HEK293 (cell line): Measurements from ENCODE around the gene PPP1R1C.
A peak's percentile ranks its signal among the peaks of the same experiment; 100 is the strongest.

Source experiments
- GLI4 ChIP-seq: fragments of 450-650 bp; formaldehyde crosslinking; IDR thresholded peaks from 2 replicates; pipeline ENCODE4 v1.5.1; 2016; ENCODE audit warnings: missing biosample characterization, missing genetic modification characterization
- PRDM1 ChIP-seq: fragments of 450-650 bp; formaldehyde crosslinking; IDR thresholded peaks from 2 replicates; pipeline ENCODE4; 2016; ENCODE audit warnings: missing biosample characterization, missing genetic modification characterization
- REPIN1 ChIP-seq: fragments of 450-650 bp; formaldehyde crosslinking; IDR thresholded peaks from 2 replicates; pipeline ENCODE4 v1.5.1; 2017; ENCODE audit warnings: missing biosample characterization, missing genetic modification characterization, low read depth
- SP7 ChIP-seq: fragments of 450-650 bp; formaldehyde crosslinking; IDR thresholded peaks from 2 replicates; pipeline ENCODE4 v1.5.1; 2016; ENCODE audit warnings: missing biosample characterization, missing genetic modification characterization
- WT1 ChIP-seq: fragments of 450-650 bp; formaldehyde crosslinking; IDR thresholded peaks from 2 replicates; pipeline ENCODE4 v1.5.1; 2016; ENCODE audit warnings: missing biosample characterization, missing genetic modification characterization
- YY1 ChIP-seq: fragments of 450-650 bp; formaldehyde crosslinking; IDR thresholded peaks from 2 replicates; pipeline ENCODE4 v1.5.1; 2018; ENCODE audit warnings: missing biosample characterization, missing genetic modification characterization
- ZBTB21 ChIP-seq: fragments of 450-650 bp; formaldehyde crosslinking; IDR thresholded peaks from 2 replicates; pipeline ENCODE4 v1.5.1; 2017; ENCODE audit warnings: missing biosample characterization, missing genetic modification characterization
- ZFP3 ChIP-seq: fragments of 450-650 bp; formaldehyde crosslinking; IDR thresholded peaks from 2 replicates; pipeline ENCODE4 v1.5.1; 2016; ENCODE audit warnings: low read depth, missing biosample characterization, missing genetic modification characterization
- ZFP37 ChIP-seq: fragments of 450-650 bp; formaldehyde crosslinking; IDR thresholded peaks from 2 replicates; pipeline ENCODE4 v1.5.1; 2016; ENCODE audit warnings: missing biosample characterization, missing genetic modification characterization
- ZIC2 ChIP-seq: fragments of 450-650 bp; formaldehyde crosslinking; IDR thresholded peaks from 2 replicates; pipeline ENCODE4 v1.5.1; 2016; ENCODE audit warnings: missing biosample characterization, missing genetic modification characterization
- ZNF112 ChIP-seq: fragments of 450-650 bp; formaldehyde crosslinking; IDR thresholded peaks from 2 replicates; pipeline ENCODE4 v1.5.0; 2017; ENCODE audit warnings: missing biosample characterization, missing genetic modification characterization
- ZNF114 ChIP-seq: fragments of 450-650 bp; formaldehyde crosslinking; IDR thresholded peaks from 2 replicates; pipeline ENCODE4 v1.5.0; 2017; ENCODE audit warnings: missing biosample characterization, missing genetic modification characterization
- ZNF138 ChIP-seq: fragments of 450-650 bp; formaldehyde crosslinking; IDR thresholded peaks from 2 replicates; pipeline ENCODE4 v1.5.1; 2016; ENCODE audit warnings: missing biosample characterization, missing genetic modification characterization, borderline replicate concordance
- ZNF146 ChIP-seq: fragments of 450-650 bp; formaldehyde crosslinking; IDR thresholded peaks from 2 replicates; pipeline ENCODE4 v1.5.1; 2016; ENCODE audit warnings: missing biosample characterization, missing genetic modification characterization
- ZNF223 ChIP-seq: fragments of 450-650 bp; formaldehyde crosslinking; IDR thresholded peaks from 2 replicates; pipeline ENCODE4 v1.5.1; 2016; ENCODE audit warnings: missing biosample characterization, missing genetic modification characterization
- ZNF23 ChIP-seq: fragments of 450-650 bp; formaldehyde crosslinking; IDR thresholded peaks from 2 replicates; pipeline ENCODE4 v1.5.1; 2016; ENCODE audit warnings: missing biosample characterization, missing genetic modification characterization, borderline replicate concordance
- ZNF248 ChIP-seq: fragments of 450-650 bp; formaldehyde crosslinking; IDR thresholded peaks from 2 replicates; pipeline ENCODE4 v1.5.1; 2017; ENCODE audit warnings: missing biosample characterization, missing genetic modification characterization
- ZNF292 ChIP-seq: fragments of 450-650 bp; formaldehyde crosslinking; IDR thresholded peaks from 2 replicates; pipeline ENCODE4 v1.5.1; 2016; ENCODE audit warnings: low read depth, missing biosample characterization, missing genetic modification characterization, borderline replicate concordance
- ZNF350 ChIP-seq: fragments of 450-650 bp; formaldehyde crosslinking; IDR thresholded peaks from 2 replicates; pipeline ENCODE4 v1.5.0; 2017; ENCODE audit warnings: missing biosample characterization, mild to moderate bottlenecking, missing genetic modification characterization
- ZNF473 ChIP-seq: fragments of 450-650 bp; formaldehyde crosslinking; IDR thresholded peaks from 2 replicates; pipeline ENCODE4 v1.5.1; 2017; ENCODE audit warnings: missing biosample characterization, missing genetic modification characterization
- ZNF548 ChIP-seq: fragments of 450-650 bp; formaldehyde crosslinking; IDR thresholded peaks from 2 replicates; pipeline ENCODE4 v1.5.1; 2016; ENCODE audit warnings: missing biosample characterization, missing genetic modification characterization
- ZNF629 ChIP-seq: fragments of 450-650 bp; formaldehyde crosslinking; IDR thresholded peaks from 2 replicates; pipeline ENCODE4 v1.5.1; 2017; ENCODE audit warnings: missing biosample characterization, missing genetic modification characterization
- ZNF701 ChIP-seq: fragments of 450-650 bp; formaldehyde crosslinking; IDR thresholded peaks from 2 replicates; pipeline ENCODE4 v1.5.1; 2016; ENCODE audit warnings: missing biosample characterization, missing genetic modification characterization
- ZNF768 ChIP-seq: fragments of 450-650 bp; formaldehyde crosslinking; IDR thresholded peaks from 2 replicates; pipeline ENCODE4 v1.5.1; 2018; ENCODE audit warnings: missing biosample characterization, mild to moderate bottlenecking, missing genetic modification characterization
- TF ChIP-seq, protein P1 (sequence below): fragments of 450-650 bp; formaldehyde crosslinking; IDR thresholded peaks from 2 replicates; pipeline ENCODE4 v1.5.1; 2016; ENCODE audit warnings: missing biosample characterization, missing genetic modification characterization
- TF ChIP-seq, protein P2 (sequence below): fragments of 450-650 bp; formaldehyde crosslinking; IDR thresholded peaks from 2 replicates; pipeline ENCODE4 v1.5.1; 2017; ENCODE audit warnings: missing biosample characterization, missing genetic modification characterization
- TF ChIP-seq, protein P3 (sequence below): fragments of 450-650 bp; formaldehyde crosslinking; IDR thresholded peaks from 2 replicates; pipeline ENCODE4 v1.5.1; 2016; ENCODE audit warnings: missing biosample characterization, missing genetic modification characterization
- TF ChIP-seq, protein P4 (sequence below): fragments of 450-650 bp; formaldehyde crosslinking; IDR thresholded peaks from 2 replicates; pipeline ENCODE4 v1.5.1; 2017; ENCODE audit warnings: missing biosample characterization, missing genetic modification characterization
- TF ChIP-seq, protein P5 (sequence below): fragments of 450-650 bp; formaldehyde crosslinking; IDR thresholded peaks from 2 replicates; pipeline ENCODE4 v1.5.1; 2016; ENCODE audit warnings: missing biosample characterization, missing genetic modification characterization

The PPP1R1C gene

DNA sequence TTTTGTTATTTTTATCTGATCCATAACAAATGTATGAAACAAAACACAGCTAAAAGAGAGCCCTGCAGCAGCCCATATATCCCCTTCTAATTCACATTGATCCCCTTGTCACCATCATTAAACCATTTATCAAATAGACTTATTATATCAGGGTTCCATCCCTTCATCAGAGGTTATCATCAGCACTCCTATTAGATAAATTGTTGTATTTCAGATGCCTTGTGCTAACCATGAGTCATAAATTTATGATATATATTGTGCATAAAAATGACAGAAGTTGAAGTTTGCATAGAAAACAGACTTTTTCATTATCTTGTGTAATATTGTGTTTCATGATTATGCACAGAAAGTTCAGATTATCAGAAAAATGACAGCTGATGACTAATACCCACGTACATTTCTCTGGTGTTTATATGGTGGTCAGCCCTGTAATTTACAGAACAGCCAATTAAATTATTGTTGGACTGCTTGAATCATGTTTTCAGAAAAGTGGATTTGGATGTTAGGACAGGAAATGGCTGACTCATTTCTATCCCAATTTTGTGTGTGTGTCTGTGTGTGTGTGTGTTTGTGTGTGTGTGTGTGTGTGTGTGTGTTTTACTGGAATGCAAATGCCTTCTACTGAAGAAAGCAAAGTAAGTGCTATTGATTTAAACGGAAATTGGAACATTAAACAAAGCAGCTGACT lies 80.9 kb downstream of the PPP1R1C start (continued):
- TF ChIP-seq, protein P1, sequence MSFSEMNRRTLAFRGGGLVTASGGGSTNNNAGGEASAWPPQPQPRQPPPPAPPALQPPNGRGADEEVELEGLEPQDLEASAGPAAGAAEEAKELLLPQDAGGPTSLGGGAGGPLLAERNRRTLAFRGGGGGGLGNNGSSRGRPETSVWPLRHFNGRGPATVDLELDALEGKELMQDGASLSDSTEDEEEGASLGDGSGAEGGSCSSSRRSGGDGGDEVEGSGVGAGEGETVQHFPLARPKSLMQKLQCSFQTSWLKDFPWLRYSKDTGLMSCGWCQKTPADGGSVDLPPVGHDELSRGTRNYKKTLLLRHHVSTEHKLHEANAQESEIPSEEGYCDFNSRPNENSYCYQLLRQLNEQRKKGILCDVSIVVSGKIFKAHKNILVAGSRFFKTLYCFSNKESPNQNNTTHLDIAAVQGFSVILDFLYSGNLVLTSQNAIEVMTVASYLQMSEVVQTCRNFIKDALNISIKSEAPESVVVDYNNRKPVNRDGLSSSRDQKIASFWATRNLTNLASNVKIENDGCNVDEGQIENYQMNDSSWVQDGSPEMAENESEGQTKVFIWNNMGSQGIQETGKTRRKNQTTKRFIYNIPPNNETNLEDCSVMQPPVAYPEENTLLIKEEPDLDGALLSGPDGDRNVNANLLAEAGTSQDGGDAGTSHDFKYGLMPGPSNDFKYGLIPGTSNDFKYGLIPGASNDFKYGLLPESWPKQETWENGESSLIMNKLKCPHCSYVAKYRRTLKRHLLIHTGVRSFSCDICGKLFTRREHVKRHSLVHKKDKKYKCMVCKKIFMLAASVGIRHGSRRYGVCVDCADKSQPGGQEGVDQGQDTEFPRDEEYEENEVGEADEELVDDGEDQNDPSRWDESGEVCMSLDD (tag by site-specific recombination), result no peak
- TF ChIP-seq ZBTB21 (no peak), ZNF701 (tag by site-specific recombination) (no peak), ZNF146 (tag by site-specific recombination) (no peak), ZNF223 (tag by site-specific recombination) (no peak), ZNF114 (tag by site-specific recombination) (no peak), ZNF768 (no peak), ZNF350 (tag by site-specific recombination) (no peak), ZNF473 (tag by site-specific recombination) (no peak), ZNF248 (tag by site-specific recombination) (peak; percentile 78; the same call in 1 of the 2 replicates), ZIC2 (tag by site-specific recombination) (no peak), ZNF23 (tag by site-specific recombination) (no peak), ZNF629 (tag by site-specific recombination) (no peak), WT1 (no peak), PRDM1 (tag by site-specific recombination) (no peak), ZNF112 (peak; percentile 52; the same call in 1 of the 2 replicates), REPIN1 (no peak), GLI4 (tag by site-specific recombination) (no peak), ZNF138 (tag by site-specific recombination) (no peak), YY1 (tag by site-specific recombination) (no peak), ZNF548 (tag by site-specific recombination) (no peak), ZNF292 (no peak), SP7 (tag by site-specific recombination) (peak; percentile 71), ZFP37 (tag by site-specific recombination) (no peak), ZFP3 (tag by site-specific recombination) (no peak)
- TF ChIP-seq, protein P2, sequence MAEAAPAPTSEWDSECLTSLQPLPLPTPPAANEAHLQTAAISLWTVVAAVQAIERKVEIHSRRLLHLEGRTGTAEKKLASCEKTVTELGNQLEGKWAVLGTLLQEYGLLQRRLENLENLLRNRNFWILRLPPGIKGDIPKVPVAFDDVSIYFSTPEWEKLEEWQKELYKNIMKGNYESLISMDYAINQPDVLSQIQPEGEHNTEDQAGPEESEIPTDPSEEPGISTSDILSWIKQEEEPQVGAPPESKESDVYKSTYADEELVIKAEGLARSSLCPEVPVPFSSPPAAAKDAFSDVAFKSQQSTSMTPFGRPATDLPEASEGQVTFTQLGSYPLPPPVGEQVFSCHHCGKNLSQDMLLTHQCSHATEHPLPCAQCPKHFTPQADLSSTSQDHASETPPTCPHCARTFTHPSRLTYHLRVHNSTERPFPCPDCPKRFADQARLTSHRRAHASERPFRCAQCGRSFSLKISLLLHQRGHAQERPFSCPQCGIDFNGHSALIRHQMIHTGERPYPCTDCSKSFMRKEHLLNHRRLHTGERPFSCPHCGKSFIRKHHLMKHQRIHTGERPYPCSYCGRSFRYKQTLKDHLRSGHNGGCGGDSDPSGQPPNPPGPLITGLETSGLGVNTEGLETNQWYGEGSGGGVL (tag by site-specific recombination), result peak; percentile 68
- TF ChIP-seq, protein P3, sequence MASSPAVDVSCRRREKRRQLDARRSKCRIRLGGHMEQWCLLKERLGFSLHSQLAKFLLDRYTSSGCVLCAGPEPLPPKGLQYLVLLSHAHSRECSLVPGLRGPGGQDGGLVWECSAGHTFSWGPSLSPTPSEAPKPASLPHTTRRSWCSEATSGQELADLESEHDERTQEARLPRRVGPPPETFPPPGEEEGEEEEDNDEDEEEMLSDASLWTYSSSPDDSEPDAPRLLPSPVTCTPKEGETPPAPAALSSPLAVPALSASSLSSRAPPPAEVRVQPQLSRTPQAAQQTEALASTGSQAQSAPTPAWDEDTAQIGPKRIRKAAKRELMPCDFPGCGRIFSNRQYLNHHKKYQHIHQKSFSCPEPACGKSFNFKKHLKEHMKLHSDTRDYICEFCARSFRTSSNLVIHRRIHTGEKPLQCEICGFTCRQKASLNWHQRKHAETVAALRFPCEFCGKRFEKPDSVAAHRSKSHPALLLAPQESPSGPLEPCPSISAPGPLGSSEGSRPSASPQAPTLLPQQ (tag by site-specific recombination), result no peak
- TF ChIP-seq, protein P4, sequence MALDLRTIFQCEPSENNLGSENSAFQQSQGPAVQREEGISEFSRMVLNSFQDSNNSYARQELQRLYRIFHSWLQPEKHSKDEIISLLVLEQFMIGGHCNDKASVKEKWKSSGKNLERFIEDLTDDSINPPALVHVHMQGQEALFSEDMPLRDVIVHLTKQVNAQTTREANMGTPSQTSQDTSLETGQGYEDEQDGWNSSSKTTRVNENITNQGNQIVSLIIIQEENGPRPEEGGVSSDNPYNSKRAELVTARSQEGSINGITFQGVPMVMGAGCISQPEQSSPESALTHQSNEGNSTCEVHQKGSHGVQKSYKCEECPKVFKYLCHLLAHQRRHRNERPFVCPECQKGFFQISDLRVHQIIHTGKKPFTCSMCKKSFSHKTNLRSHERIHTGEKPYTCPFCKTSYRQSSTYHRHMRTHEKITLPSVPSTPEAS (tag by site-specific recombination), result peak; percentile 80
- TF ChIP-seq, protein P5, sequence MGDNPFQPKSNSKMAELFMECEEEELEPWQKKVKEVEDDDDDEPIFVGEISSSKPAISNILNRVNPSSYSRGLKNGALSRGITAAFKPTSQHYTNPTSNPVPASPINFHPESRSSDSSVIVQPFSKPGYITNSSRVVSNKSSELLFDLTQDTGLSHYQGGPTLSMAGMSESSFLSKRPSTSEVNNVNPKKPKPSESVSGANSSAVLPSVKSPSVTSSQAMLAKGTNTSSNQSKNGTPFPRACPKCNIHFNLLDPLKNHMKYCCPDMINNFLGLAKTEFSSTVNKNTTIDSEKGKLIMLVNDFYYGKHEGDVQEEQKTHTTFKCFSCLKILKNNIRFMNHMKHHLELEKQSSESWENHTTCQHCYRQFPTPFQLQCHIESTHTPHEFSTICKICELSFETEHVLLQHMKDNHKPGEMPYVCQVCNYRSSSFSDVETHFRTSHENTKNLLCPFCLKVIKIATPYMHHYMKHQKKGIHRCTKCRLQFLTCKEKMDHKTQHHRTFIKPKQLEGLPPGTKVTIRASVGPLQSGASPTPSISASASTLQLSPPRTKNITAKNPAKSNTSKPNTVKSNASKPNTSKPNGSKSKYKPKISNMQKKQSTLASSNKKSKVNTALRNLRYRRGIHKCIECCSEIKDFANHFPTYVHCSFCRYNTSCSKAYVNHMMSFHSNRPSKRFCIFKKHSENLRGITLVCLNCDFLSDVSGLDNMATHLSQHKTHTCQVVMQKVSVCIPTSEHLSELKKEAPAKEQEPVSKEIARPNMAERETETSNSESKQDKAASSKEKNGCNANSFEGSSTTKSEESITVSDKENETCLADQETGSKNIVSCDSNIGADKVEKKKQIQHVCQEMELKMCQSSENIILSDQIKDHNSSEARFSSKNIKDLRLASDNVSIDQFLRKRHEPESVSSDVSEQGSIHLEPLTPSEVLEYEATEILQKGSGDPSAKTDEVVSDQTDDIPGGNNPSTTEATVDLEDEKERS (tag by site-specific recombination), result no peak
